B cell (primary cell): ENCODE measurements around the gene DYNLT3. TPM values are rescaled to one million over a fixed set of nuclear protein-coding genes. Genes with fewer than 3 reads are reported as not detected.

Experiments
- ATAC-seq: fragments of 200-7000 bp; cut with Tn5 transposase; one replicate; pipeline ENCODE4 v1.10.0; 2021; ENCODE audit warnings: low read depth, mild to moderate bottlenecking, moderate number of reproducible peaks, moderate library complexity
- CTCF ChIA-PET: fragments of 350-600 bp; sonication (Branson Sonifier 250); formaldehyde crosslinking; loops from one replicate; lab custom pipeline; 2021; ENCODE audit warnings: antibody characterized with exemption, inconsistent platforms; lab: Charles Lee
- POLR2A ChIA-PET: fragments of 350-600 bp; sonication (Branson Sonifier 250); formaldehyde crosslinking; loops from one replicate; lab custom pipeline; 2021; ENCODE audit warnings: antibody characterized with exemption; lab: Charles Lee
- DNase-seq: peaks from one replicate; pipeline ENCODE4 v3.0.0; 2013
- H2AFZ ChIP-seq: 2 replicates; pipeline ENCODE4 v1.6.1; 2012; ENCODE audit warnings: mild to moderate bottlenecking, low read depth, low read length; ENCODE audit not compliant: insufficient read depth, poor library complexity, severe bottlenecking
- H3K27ac ChIP-seq, 2 donors: 1 replicate in 1 of 2; 2 replicates in 1 of 2; pipeline ENCODE4 v1.5.1; 2012 to 2013; ENCODE audit warnings: low read length in 2 of 2, mild to moderate bottlenecking in 2 of 2, moderate library complexity in 1 of 2
- H3K27me3 ChIP-seq, 4 experiments: fragments of 200-600 bp in 1 of 4; sonication (generic) in 1 of 4; replicated peaks in 1 of 4; 1 replicate in 2 of 4; 2 replicates in 2 of 4; pipeline versions ENCODE4 v1.6.1 to v1.7.0; 2013 to 2016; ENCODE audit warnings: low read length in 3 of 4, mild to moderate bottlenecking in 2 of 4, mixed read lengths in 1 of 4, moderate library complexity in 1 of 4; ENCODE audit not compliant: insufficient read depth in 4 of 4, control insufficient read depth in 3 of 4; ENCODE audit errors: control extremely low read depth in 1 of 4
- H3K36me3 ChIP-seq, 2 experiments: replicated peaks in 1 of 2; 1 replicate in 1 of 2; 2 replicates in 1 of 2; pipeline versions ENCODE4 v1.6.1 to v1.7.1; 2013; ENCODE audit warnings: low read length in 1 of 2; ENCODE audit not compliant: insufficient read depth in 2 of 2, control insufficient read depth in 1 of 2; ENCODE audit errors: control extremely low read depth in 1 of 2, extremely low read depth in 1 of 2
- H3K4me1 ChIP-seq, 2 donors: fragments of 200-600 bp in 1 of 2; sonication (generic) in 1 of 2; 1 replicate in 1 of 2; 2 replicates in 1 of 2; pipeline versions ENCODE4 v1.5.1 to v1.6.1; 2013 to 2017; ENCODE audit warnings: low read length in 2 of 2; ENCODE audit not compliant: control insufficient read depth in 2 of 2, insufficient read depth in 2 of 2
- H3K4me2 ChIP-seq: replicated peaks from 2 replicates; pipeline ENCODE3; 2012; ENCODE audit warnings: mild to moderate bottlenecking, low read depth, low read length; ENCODE audit not compliant: poor library complexity, severe bottlenecking
- H3K4me3 ChIP-seq, 5 experiments: fragments of 200-600 bp in 1 of 5; sonication (generic) in 1 of 5; 1 replicate in 3 of 5; 2 replicates in 2 of 5; pipeline versions ENCODE4 v1.5.1 to v1.7.0; 2011 to 2016; ENCODE audit warnings: low read length in 4 of 5, mild to moderate bottlenecking in 4 of 5, low read depth in 2 of 5, control low read depth in 1 of 5, moderate library complexity in 1 of 5; ENCODE audit not compliant: insufficient read depth in 1 of 5; ENCODE audit errors: control extremely low read depth in 1 of 5, extremely low read depth in 1 of 5
- H3K79me2 ChIP-seq: fragments of 200-600 bp; sonication (generic); one replicate; pipeline ENCODE4 v1.6.0; 2016; ENCODE audit warnings: low read length; ENCODE audit not compliant: control insufficient read depth, insufficient read depth
- H3K9ac ChIP-seq: fragments of 200-600 bp; sonication (generic); 2 replicates; pipeline ENCODE4 v1.6.1; 2017; ENCODE audit warnings: mild to moderate bottlenecking, low read length, moderate library complexity
- H3K9me3 ChIP-seq, 3 donors: one replicate each; pipeline versions ENCODE4 v1.6.1 to v1.7.1; 2013; ENCODE audit warnings: low read length in 2 of 3; ENCODE audit not compliant: control insufficient read depth in 2 of 3, insufficient read depth in 1 of 3; ENCODE audit errors: control extremely low read depth in 1 of 3
- H4K20me1 ChIP-seq: 2 replicates; pipeline ENCODE4 v1.6.0; 2012; ENCODE audit warnings: mild to moderate bottlenecking, low read length; ENCODE audit not compliant: insufficient read depth, control insufficient read depth, poor library complexity, severe bottlenecking
- H3K27ac Mint-ChIP-seq: one replicate; pipeline ENCODE4 v1.8.0; 2021; ENCODE audit warnings: mixed read lengths
- H3K27me3 Mint-ChIP-seq: one replicate; pipeline ENCODE4 v1.8.0; 2021; ENCODE audit warnings: mixed read lengths
- H3K4me1 Mint-ChIP-seq: one replicate; pipeline ENCODE4 v1.8.0; 2021; ENCODE audit warnings: mixed read lengths
- H3K4me3 Mint-ChIP-seq: one replicate; pipeline ENCODE4 v1.8.0; 2021; ENCODE audit warnings: mixed read lengths
- H3K9me3 Mint-ChIP-seq: one replicate; pipeline ENCODE4 v1.8.0; 2022; ENCODE audit warnings: mixed read lengths; ENCODE audit not compliant: insufficient read depth
- CTCF ChIP-seq: fragments of 200-600 bp; IDR thresholded peaks from one replicate; pipeline ENCODE4 v1.8.0; 2022; ENCODE audit warnings: antibody characterized with exemption, mild to moderate bottlenecking
- EZH2 ChIP-seq: IDR thresholded peaks from 2 replicates; pipeline ENCODE4 v1.6.1; 2012; ENCODE audit warnings: borderline replicate concordance, low read depth, mild to moderate bottlenecking, moderate library complexity, low read length; ENCODE audit not compliant: insufficient read depth, poor library complexity, severe bottlenecking
- WGBS: methylation state at CpG from one replicate; pipeline ENCODE4 v1.1.5; 2013; ENCODE audit warnings: missing lambda C conversion rate; ENCODE audit not compliant: insufficient coverage; 5-methylcytosine and 5-hydroxymethylcytosine counted together
- intact Hi-C: fragments of 100-400 bp; cut with micrococcal nuclease; formaldehyde crosslinking; loops from one replicate; pipeline ENCODE4 v1.10.0; 2022
- polyA plus RNA-seq: library from polyadenylated mRNA; depleted of rRNA; stranded (reverse); fragments of >200 nt; gene quantifications from 2 replicates; pipeline ENCODE4 v1.2.3, GENCODE V29; 2012
- total RNA-seq, 2 donors: library from RNA; stranded (reverse); fragments of 120-200 nt in 1 of 2; gene quantifications; 1 replicate in 1 of 2; 2 replicates in 1 of 2; pipeline versions ENCODE4 v1.2.3 to v1.2.4, GENCODE V29; 2013 to 2022

DYNLT3 gene
- total and polyA plus RNA-seq, 2 donors (not counting 1 experiment from before 2014, with no cell fraction given), result 15.3 to 20.4 TPM

GRCh38 chrX:37860721-37861120 is 13.3 kb upstream of the DYNLT3 start:
- CTCF ChIA-PET, result no interaction called here

GRCh38 chrX:37854748-37855147 is 7.4 kb upstream of the DYNLT3 start:
- peaks cover 0 to 8% (median 0%) of the 10 kb centered on the region in 4 experiments for H3K27me3 ChIP-seq
- POLR2A ChIA-PET, result no interaction called here
- CTCF ChIA-PET, result no interaction called here
- H3K9me3 ChIP-seq, result no peaks in the 10 kb centered on the region
- H3K9me3 Mint-ChIP-seq, result no peaks in the 10 kb centered on the region
- no peaks in the 10 kb centered on the region for H3K4me1 Mint-ChIP-seq
- WGBS, result no CpG with 5 or more reads among the region's 2 CpGs
- no peak overlapping the region for H3K4me3 Mint-ChIP-seq
- no peak overlapping the region for H3K27ac Mint-ChIP-seq
- peaks cover 6% of the 10 kb centered on the region for H3K27me3 Mint-ChIP-seq
- H2AFZ ChIP-seq, result no peak overlapping the region
- H3K9ac ChIP-seq, result no peak overlapping the region
- H3K4me3 ChIP-seq, result no peak overlapping the region
- no peak overlapping the region for H3K4me2 ChIP-seq
- no peaks in the 10 kb centered on the region for H4K20me1 ChIP-seq
- H3K79me2 ChIP-seq, result no peaks in the 10 kb centered on the region
- DNase-seq (no peak), ATAC-seq (no peak)
- H3K36me3 ChIP-seq, result no peaks in the 10 kb centered on the region
- TF ChIP-seq EZH2, result no peak
- no peak for TF ChIP-seq CTCF
- no peaks in the 10 kb centered on the region for H3K4me1 ChIP-seq
- no peak overlapping the region for H3K27ac ChIP-seq
- intact Hi-C loops, result no loop called here

More at GRCh38 chrX:37860721-37861120, 13.3 kb upstream of the DYNLT3 start:
- Histone ChIP-seq H3K27me3 (peaks cover 0 to 9% (median 2%) of the 10 kb centered on the region in 4 experiments), H4K20me1 (no peaks in the 10 kb centered on the region), H3K9ac (no peak overlapping the region), H3K4me3 (no peak overlapping the region), H2AFZ (no peak overlapping the region), H3K4me1 (no peaks in the 10 kb centered on the region), H3K79me2 (no peaks in the 10 kb centered on the region), H3K4me2 (no peak overlapping the region), H3K27ac (no peak overlapping the region), H3K36me3 (no peaks in the 10 kb centered on the region), H3K9me3 (no peaks in the 10 kb centered on the region)
- ATAC-seq, result no peak
- Mint-ChIP-seq H3K27ac (no peak overlapping the region), H3K4me3 (no peak overlapping the region), H3K9me3 (no peaks in the 10 kb centered on the region), H3K4me1 (no peaks in the 10 kb centered on the region), H3K27me3 (peaks cover 12% of the 10 kb centered on the region)
- no peak for DNase-seq
- intact Hi-C loops, result no loop called here
- POLR2A ChIA-PET, result no interaction called here
- no peak for TF ChIP-seq CTCF
- no peak for TF ChIP-seq EZH2
- 100% methylated on average over 2 of the region's 6 CpGs for WGBS
